NB4 (cell line): ENCODE measurements around the gene ARHGEF10L.

Source experiments
- MYC ChIP-seq: IDR thresholded peaks from 2 replicates; pipeline ENCODE4 v1.6.1; 2011; ENCODE audit warnings: low read depth, low read length
- POLR2A ChIP-seq: IDR thresholded peaks from 2 replicates; pipeline ENCODE4 v1.6.1; 2011; ENCODE audit warnings: mild to moderate bottlenecking; ENCODE audit not compliant: insufficient read length; ENCODE audit errors: extremely low read depth
- TF ChIP-seq, protein P1 (sequence below): IDR thresholded peaks from one replicate; pipeline ENCODE4 v1.5.1; 2012; ENCODE audit warnings: low read depth, low read length
- TF ChIP-seq, protein P2 (sequence below): IDR thresholded peaks from 2 replicates; pipeline ENCODE4 v1.6.1; 2011; ENCODE audit warnings: low read depth, low read length

DNA sequence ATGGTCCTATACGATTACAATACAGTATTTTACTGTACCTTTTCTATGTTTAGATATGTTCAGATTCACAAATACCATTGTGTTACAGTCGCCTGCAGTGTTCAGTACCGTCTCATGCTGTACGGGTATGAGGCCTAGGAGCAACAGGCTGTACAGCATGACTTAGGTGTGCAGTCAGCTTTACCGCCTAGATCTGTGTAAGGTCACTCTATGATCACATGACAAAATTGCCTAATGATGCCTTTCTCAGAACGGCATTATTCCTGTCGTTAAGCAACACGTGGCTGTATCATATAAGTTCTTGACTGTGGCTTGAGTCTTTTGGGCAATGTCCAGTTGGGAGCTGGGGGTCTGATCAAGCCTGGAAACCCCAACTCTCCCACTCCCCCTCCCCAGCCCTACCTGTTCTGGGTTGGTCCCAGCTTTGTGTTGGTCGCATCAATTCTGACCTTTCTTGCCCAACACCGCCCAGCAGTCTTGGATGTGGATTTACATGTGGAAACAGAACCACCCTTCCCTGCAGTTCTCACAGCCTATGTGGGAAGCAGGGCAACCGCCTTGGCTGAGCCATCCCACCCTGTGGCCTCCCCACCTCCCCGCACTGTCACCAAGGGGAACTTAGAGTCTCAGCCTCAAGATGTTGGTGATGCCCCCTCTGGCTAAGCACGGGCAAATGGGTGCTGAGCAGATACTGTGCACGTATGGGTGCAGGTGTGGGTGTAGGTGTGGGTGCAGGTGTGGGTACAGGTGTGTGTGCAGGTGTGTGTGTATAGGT lies 135.4 kb downstream of the ARHGEF10L start:
- TF ChIP-seq, protein P1, sequence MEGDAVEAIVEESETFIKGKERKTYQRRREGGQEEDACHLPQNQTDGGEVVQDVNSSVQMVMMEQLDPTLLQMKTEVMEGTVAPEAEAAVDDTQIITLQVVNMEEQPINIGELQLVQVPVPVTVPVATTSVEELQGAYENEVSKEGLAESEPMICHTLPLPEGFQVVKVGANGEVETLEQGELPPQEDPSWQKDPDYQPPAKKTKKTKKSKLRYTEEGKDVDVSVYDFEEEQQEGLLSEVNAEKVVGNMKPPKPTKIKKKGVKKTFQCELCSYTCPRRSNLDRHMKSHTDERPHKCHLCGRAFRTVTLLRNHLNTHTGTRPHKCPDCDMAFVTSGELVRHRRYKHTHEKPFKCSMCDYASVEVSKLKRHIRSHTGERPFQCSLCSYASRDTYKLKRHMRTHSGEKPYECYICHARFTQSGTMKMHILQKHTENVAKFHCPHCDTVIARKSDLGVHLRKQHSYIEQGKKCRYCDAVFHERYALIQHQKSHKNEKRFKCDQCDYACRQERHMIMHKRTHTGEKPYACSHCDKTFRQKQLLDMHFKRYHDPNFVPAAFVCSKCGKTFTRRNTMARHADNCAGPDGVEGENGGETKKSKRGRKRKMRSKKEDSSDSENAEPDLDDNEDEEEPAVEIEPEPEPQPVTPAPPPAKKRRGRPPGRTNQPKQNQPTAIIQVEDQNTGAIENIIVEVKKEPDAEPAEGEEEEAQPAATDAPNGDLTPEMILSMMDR, result no peak
- TF ChIP-seq POLR2A, result no peak
- no peak for TF ChIP-seq MYC
- TF ChIP-seq, protein P2, sequence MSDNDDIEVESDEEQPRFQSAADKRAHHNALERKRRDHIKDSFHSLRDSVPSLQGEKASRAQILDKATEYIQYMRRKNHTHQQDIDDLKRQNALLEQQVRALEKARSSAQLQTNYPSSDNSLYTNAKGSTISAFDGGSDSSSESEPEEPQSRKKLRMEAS, result no peak
